Measurements from ENCODE around the gene BCL7B. TPM values are rescaled to one million over a fixed set of nuclear protein-coding genes. Genes with fewer than 3 reads are reported as not detected.
"Not testable (repeated sequence)": the region's sequence is repeated elsewhere in the genome, so short reads cannot be mapped to it uniquely, and the experiment has no call there.

BCL7B gene
- total RNA-seq, 1 donor from 2014 or later, result 32.8 TPM

- TF ChIP-seq CTCF (conservative IDR thresholded peaks at IDR 0.05), result peak; percentile 23
- DNase-seq (ENCODE audit: extremely low spot score, unreplicated experiment), result no peak
- peaks cover 14% of the 10 kb centered on the region for H3K36me3 Mint-ChIP-seq
- no peaks in the 10 kb centered on the region for H3K9me3 Mint-ChIP-seq
- H3K27me3 Mint-ChIP-seq, result no peaks in the 10 kb centered on the region
- no peaks in the 10 kb centered on the region for H3K4me1 Mint-ChIP-seq (ENCODE audit: unreplicated experiment)
- H3K4me3 Mint-ChIP-seq, result no peak overlapping the region
- H3K27ac Mint-ChIP-seq, result no peak overlapping the region
These were observed 11.6 kb upstream of the BCL7B start for GRCh38 chr7:73569042-73569608.

- Mint-ChIP-seq H3K27ac (no peak overlapping the region), H3K4me3 (no peak overlapping the region)
- no peak for DNase-seq (ENCODE audit: extremely low spot score, unreplicated experiment)
These were observed 10.6 kb upstream of the BCL7B start for GRCh38 chr7:73567846-73568685.

GRCh38 chr7:73567140-73567539 is 9.7 kb upstream of the BCL7B start:
- H3K27me3 Mint-ChIP-seq, result no peaks in the 10 kb centered on the region
- no peaks in the 10 kb centered on the region for H3K9me3 Mint-ChIP-seq
- no peaks in the 10 kb centered on the region for H3K4me1 Mint-ChIP-seq (ENCODE audit: unreplicated experiment)
- no peak for TF ChIP-seq CTCF (conservative IDR thresholded peaks at IDR 0.05)
- H3K4me3 Mint-ChIP-seq, result no peak overlapping the region
- no peak for DNase-seq (ENCODE audit: extremely low spot score, unreplicated experiment)
- no peak overlapping the region for H3K27ac Mint-ChIP-seq
- peaks cover 8% of the 10 kb centered on the region for H3K36me3 Mint-ChIP-seq

More at GRCh38 chr7:73567846-73568685, 10.6 kb upstream of the BCL7B start:
- H3K27me3 Mint-ChIP-seq, result no peaks in the 10 kb centered on the region
- H3K36me3 Mint-ChIP-seq, result peaks cover 14% of the 10 kb centered on the region
- no peak for TF ChIP-seq CTCF (conservative IDR thresholded peaks at IDR 0.05)
- H3K4me1 Mint-ChIP-seq (ENCODE audit: unreplicated experiment), result no peaks in the 10 kb centered on the region
- no peaks in the 10 kb centered on the region for H3K9me3 Mint-ChIP-seq

- H3K4me3 Mint-ChIP-seq; H3K27me3 Mint-ChIP-seq; DNase-seq (ENCODE audit: extremely low spot score, unreplicated experiment); H3K27ac Mint-ChIP-seq; H3K9me3 Mint-ChIP-seq; H3K36me3 Mint-ChIP-seq; H3K4me1 Mint-ChIP-seq (ENCODE audit: unreplicated experiment): not testable (repeated sequence)
These were observed 8.9 kb upstream of the BCL7B start for GRCh38 chr7:73566431-73566830.

GRCh38 chr7:73565675-73566340 is 8.3 kb upstream of the BCL7B start:
- Mint-ChIP-seq H3K36me3 (peaks cover 8% of the 10 kb centered on the region), H3K27ac (no peak overlapping the region), H3K9me3 (no peaks in the 10 kb centered on the region), H3K4me3 (no peak overlapping the region), H3K27me3 (no peaks in the 10 kb centered on the region), H3K4me1 (ENCODE audit: unreplicated experiment) (no peaks in the 10 kb centered on the region)
- no peak for TF ChIP-seq CTCF (conservative IDR thresholded peaks at IDR 0.05)
- DNase-seq (ENCODE audit: extremely low spot score, unreplicated experiment), result no peak
